ENCODE results near the gene GPR3. TPM values are rescaled to one million over a fixed set of nuclear protein-coding genes. Genes with fewer than 3 reads are reported as not detected.

Gene GPR3
- total and polyA plus RNA-seq, 2 of the 13 experiments (the other 11 are each of a cell fraction or from before 2014, with no cell fraction given): 1.00 to 2.6 TPM

DNA sequence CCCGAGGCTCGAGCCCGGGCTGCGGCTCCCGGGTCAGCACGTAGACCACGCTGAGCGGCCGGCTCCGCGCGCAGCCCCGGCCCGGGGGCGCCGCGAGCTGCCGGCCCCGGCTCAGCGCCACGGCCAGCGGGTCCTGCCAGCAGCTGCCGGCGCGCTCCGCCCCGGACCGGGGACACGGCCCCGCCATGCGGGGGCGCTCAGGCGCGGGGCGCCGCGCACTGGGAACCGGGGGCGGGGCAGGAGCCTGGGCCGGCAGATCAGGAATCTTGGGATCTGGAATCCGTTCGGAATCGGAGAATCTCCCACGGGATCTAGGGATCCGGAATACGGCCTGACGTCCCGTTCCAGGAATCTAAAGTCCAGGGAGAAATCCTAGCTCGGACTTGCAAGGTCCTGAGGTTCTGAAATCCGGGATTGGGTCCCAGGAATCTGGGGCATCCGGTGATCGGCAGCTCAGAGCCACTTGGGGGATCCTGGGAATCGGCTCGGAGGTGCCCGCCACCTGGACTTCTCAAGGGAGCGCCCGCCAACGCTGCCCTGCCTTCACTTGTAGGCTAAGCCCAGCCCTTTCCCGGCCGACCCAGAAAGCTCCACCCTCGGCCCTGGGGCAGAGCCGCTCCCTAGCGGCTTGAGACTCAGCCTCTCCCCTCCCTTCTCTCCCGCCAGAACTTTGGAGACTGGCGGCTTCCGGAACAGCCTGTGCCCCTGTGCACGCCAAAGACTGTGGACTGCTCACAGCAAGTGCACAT is 25.8 kb upstream of the GPR3 start, which contains the start of gene MAP3K6 (continued):
- TF ChIP-seq, protein P1, sequence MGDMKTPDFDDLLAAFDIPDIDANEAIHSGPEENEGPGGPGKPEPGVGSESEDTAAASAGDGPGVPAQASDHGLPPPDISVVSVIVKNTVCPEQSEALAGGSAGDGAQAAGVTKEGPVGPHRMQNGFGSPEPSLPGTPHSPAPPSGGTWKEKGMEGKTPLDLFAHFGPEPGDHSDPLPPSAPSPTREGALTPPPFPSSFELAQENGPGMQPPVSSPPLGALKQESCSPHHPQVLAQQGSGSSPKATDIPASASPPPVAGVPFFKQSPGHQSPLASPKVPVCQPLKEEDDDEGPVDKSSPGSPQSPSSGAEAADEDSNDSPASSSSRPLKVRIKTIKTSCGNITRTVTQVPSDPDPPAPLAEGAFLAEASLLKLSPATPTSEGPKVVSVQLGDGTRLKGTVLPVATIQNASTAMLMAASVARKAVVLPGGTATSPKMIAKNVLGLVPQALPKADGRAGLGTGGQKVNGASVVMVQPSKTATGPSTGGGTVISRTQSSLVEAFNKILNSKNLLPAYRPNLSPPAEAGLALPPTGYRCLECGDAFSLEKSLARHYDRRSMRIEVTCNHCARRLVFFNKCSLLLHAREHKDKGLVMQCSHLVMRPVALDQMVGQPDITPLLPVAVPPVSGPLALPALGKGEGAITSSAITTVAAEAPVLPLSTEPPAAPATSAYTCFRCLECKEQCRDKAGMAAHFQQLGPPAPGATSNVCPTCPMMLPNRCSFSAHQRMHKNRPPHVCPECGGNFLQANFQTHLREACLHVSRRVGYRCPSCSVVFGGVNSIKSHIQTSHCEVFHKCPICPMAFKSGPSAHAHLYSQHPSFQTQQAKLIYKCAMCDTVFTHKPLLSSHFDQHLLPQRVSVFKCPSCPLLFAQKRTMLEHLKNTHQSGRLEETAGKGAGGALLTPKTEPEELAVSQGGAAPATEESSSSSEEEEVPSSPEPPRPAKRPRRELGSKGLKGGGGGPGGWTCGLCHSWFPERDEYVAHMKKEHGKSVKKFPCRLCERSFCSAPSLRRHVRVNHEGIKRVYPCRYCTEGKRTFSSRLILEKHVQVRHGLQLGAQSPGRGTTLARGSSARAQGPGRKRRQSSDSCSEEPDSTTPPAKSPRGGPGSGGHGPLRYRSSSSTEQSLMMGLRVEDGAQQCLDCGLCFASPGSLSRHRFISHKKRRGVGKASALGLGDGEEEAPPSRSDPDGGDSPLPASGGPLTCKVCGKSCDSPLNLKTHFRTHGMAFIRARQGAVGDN (CRISPR knock-in tag; IDR thresholded peaks at IDR 0.05): peak; percentile 67
- TF ChIP-seq ZBTB7A (CRISPR knock-in tag; IDR thresholded peaks at IDR 0.05) (no peak), PRMT3 (CRISPR knock-in tag; IDR thresholded peaks at IDR 0.05; ENCODE audit: borderline replicate concordance, low read depth) (no peak), MED13 (CRISPR knock-in tag; IDR thresholded peaks at IDR 0.05) (no peak), EED (CRISPR knock-in tag; IDR thresholded peaks at IDR 0.05) (no peak), ZNF234 (CRISPR knock-in tag; conservative IDR thresholded peaks at IDR 0.05) (no peak), DR1 (CRISPR knock-in tag; IDR thresholded peaks at IDR 0.05) (no peak), ATF7-NPFF (CRISPR knock-in tag; IDR thresholded peaks at IDR 0.05; ENCODE audit: low read depth) (0 out of 2 replicates have a peak, but pooled peaks have one; percentile 21), ISL2 (CRISPR knock-in tag; IDR thresholded peaks at IDR 0.05) (no peak), ZFX (CRISPR knock-in tag; IDR thresholded peaks at IDR 0.05; ENCODE audit: low read depth) (peak; percentile 25), MEIS1 (CRISPR knock-in tag; IDR thresholded peaks at IDR 0.05; ENCODE audit: borderline replicate concordance) (no peak), CHD4 (IDR thresholded peaks at IDR 0.05; ENCODE audit: borderline replicate concordance, low read length) (no peak), TSC22D2 (CRISPR knock-in tag; IDR thresholded peaks at IDR 0.05; ENCODE audit: borderline replicate concordance) (no peak)
- TF ChIP-seq, protein P2, sequence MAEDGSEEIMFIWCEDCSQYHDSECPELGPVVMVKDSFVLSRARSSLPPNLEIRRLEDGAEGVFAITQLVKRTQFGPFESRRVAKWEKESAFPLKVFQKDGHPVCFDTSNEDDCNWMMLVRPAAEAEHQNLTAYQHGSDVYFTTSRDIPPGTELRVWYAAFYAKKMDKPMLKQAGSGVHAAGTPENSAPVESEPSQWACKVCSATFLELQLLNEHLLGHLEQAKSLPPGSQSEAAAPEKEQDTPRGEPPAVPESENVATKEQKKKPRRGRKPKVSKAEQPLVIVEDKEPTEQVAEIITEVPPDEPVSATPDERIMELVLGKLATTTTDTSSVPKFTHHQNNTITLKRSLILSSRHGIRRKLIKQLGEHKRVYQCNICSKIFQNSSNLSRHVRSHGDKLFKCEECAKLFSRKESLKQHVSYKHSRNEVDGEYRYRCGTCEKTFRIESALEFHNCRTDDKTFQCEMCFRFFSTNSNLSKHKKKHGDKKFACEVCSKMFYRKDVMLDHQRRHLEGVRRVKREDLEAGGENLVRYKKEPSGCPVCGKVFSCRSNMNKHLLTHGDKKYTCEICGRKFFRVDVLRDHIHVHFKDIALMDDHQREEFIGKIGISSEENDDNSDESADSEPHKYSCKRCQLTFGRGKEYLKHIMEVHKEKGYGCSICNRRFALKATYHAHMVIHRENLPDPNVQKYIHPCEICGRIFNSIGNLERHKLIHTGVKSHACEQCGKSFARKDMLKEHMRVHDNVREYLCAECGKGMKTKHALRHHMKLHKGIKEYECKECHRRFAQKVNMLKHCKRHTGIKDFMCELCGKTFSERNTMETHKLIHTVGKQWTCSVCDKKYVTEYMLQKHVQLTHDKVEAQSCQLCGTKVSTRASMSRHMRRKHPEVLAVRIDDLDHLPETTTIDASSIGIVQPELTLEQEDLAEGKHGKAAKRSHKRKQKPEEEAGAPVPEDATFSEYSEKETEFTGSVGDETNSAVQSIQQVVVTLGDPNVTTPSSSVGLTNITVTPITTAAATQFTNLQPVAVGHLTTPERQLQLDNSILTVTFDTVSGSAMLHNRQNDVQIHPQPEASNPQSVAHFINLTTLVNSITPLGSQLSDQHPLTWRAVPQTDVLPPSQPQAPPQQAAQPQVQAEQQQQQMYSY (CRISPR knock-in tag; IDR thresholded peaks at IDR 0.05): peak; percentile 90
- TF ChIP-seq, protein P3, sequence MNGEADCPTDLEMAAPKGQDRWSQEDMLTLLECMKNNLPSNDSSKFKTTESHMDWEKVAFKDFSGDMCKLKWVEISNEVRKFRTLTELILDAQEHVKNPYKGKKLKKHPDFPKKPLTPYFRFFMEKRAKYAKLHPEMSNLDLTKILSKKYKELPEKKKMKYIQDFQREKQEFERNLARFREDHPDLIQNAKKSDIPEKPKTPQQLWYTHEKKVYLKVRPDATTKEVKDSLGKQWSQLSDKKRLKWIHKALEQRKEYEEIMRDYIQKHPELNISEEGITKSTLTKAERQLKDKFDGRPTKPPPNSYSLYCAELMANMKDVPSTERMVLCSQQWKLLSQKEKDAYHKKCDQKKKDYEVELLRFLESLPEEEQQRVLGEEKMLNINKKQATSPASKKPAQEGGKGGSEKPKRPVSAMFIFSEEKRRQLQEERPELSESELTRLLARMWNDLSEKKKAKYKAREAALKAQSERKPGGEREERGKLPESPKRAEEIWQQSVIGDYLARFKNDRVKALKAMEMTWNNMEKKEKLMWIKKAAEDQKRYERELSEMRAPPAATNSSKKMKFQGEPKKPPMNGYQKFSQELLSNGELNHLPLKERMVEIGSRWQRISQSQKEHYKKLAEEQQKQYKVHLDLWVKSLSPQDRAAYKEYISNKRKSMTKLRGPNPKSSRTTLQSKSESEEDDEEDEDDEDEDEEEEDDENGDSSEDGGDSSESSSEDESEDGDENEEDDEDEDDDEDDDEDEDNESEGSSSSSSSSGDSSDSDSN (CRISPR knock-in tag; IDR thresholded peaks at IDR 0.05): peak; percentile 43; the same call in 1 of the 2 replicates
- TF ChIP-seq, protein P4, sequence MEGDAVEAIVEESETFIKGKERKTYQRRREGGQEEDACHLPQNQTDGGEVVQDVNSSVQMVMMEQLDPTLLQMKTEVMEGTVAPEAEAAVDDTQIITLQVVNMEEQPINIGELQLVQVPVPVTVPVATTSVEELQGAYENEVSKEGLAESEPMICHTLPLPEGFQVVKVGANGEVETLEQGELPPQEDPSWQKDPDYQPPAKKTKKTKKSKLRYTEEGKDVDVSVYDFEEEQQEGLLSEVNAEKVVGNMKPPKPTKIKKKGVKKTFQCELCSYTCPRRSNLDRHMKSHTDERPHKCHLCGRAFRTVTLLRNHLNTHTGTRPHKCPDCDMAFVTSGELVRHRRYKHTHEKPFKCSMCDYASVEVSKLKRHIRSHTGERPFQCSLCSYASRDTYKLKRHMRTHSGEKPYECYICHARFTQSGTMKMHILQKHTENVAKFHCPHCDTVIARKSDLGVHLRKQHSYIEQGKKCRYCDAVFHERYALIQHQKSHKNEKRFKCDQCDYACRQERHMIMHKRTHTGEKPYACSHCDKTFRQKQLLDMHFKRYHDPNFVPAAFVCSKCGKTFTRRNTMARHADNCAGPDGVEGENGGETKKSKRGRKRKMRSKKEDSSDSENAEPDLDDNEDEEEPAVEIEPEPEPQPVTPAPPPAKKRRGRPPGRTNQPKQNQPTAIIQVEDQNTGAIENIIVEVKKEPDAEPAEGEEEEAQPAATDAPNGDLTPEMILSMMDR (CRISPR knock-in tag; IDR thresholded peaks at IDR 0.05): peak; percentile 54
